Gastrocnemius medialis (tissue), 4 donors: ENCODE results near the gene HES4. TPM values are rescaled to one million over a fixed set of nuclear protein-coding genes. Genes with fewer than 3 reads are reported as not detected.
A peak's percentile ranks its signal among the peaks of the same experiment; 100 is the strongest.
"Not testable (repeated sequence)": the region's sequence is repeated elsewhere in the genome, so short reads cannot be mapped to it uniquely, and the experiment has no call there.

Source experiments
- ATAC-seq, 2 donors: fragments of 150-250 bp; one replicate each; pipeline ENCODE4 v1.9.1; 2016
- DNase-seq, 2 donors: peaks; one replicate each; pipeline ENCODE4 v3.0.0-alpha.2; 2019
- H3K27ac ChIP-seq, 4 donors: fragments of 200-600 bp; sonication (generic); 1 replicate in 1 of 4; 2 replicates in 3 of 4; pipeline ENCODE4 v1.5.1; 2016 to 2018; ENCODE audit warnings: mild to moderate bottlenecking in 2 of 4, moderate library complexity in 1 of 4
- H3K27me3 ChIP-seq, 3 donors: fragments of 200-600 bp; sonication (generic) in 2 of 3; 1 replicate in 1 of 3; 2 replicates in 2 of 3; pipeline versions ENCODE4 v1.5.1 to v1.6.0; 2016 to 2019; ENCODE audit warnings: mild to moderate bottlenecking in 1 of 3, moderate library complexity in 1 of 3
- H3K36me3 ChIP-seq, 2 donors: fragments of 200-600 bp; sonication (generic) in 1 of 2; one replicate each; pipeline ENCODE4 v1.5.1; 2017 to 2018
- H3K4me1 ChIP-seq, 2 donors: fragments of 200-600 bp; sonication (generic) in 1 of 2; one replicate each; pipeline ENCODE4 v1.5.1; 2016 to 2017; ENCODE audit warnings: mild to moderate bottlenecking in 2 of 2
- H3K4me3 ChIP-seq, 4 donors: fragments of 200-600 bp; sonication (generic) in 3 of 4; 1 replicate in 1 of 4; 2 replicates in 3 of 4; pipeline ENCODE4 v1.5.1; 2016 to 2019; ENCODE audit warnings: mild to moderate bottlenecking in 2 of 4
- H3K9me3 ChIP-seq, 3 donors: fragments of 200-600 bp; sonication (generic) in 2 of 3; 1 replicate in 1 of 3; 2 replicates in 2 of 3; pipeline ENCODE4 v1.5.1; 2016 to 2019
- CTCF ChIP-seq, 5 experiments: fragments of 450-650 bp in 3 of 5; fragments of 200-600 bp in 2 of 5; sonication (generic) in 2 of 5; IDR thresholded peaks in 4 of 5; conservative IDR thresholded peaks in 1 of 5; 1 replicate in 4 of 5; 2 replicates in 1 of 5; pipeline ENCODE4 v1.5.1; 2016 to 2019; ENCODE audit warnings: antibody characterized with exemption in 5 of 5, mild to moderate bottlenecking in 3 of 5, moderate library complexity in 3 of 5
- POLR2A ChIP-seq, 2 donors: fragments of 450-650 bp; IDR thresholded peaks; one replicate each; pipeline ENCODE4 v1.6.1; 2017; ENCODE audit warnings: antibody characterized with exemption in 2 of 2, mild to moderate bottlenecking in 2 of 2, moderate library complexity in 2 of 2
- in situ Hi-C, 4 donors: fragments of 200-750 bp; cut with MboI; loops; one replicate each; pipeline versions ENCODE4 v1.15.0 to v1.8.0; 2017; ENCODE audit warnings: low sequenced_read_pairs in 4 of 4
- intact Hi-C: fragments of 100-400 bp; cut with DNase I; formaldehyde crosslinking; loops from one replicate; pipeline ENCODE4 v1.15.1; 2023; ENCODE audit warnings: low total_unique reads
- total RNA-seq, 4 donors: library from RNA; depleted of rRNA; stranded (reverse); fragments of >200 nt; gene quantifications; one replicate each; pipeline versions ENCODE4 v1.1.0 to v1.2.3, GENCODE V29; 2016

HES4 gene
- total RNA-seq, 4 donors from 2014 or later = 6.4 to 17.4 (median 9.5) TPM

- no peaks in the 10 kb centered on the region for H3K36me3 ChIP-seq
- peaks cover 3 to 10% of the 10 kb centered on the region in 2 donors for H3K4me1 ChIP-seq
- peak overlapping the region; percentile 81 to 86 (median 84) for H3K27ac ChIP-seq
- peak overlapping the region in 3 of 4 donors; percentile 71 to 78 (median 72) for H3K4me3 ChIP-seq
- no peak for ATAC-seq
- intact Hi-C loops (no loop called here), in situ Hi-C loops (no loop called here)
- TF ChIP-seq POLR2A (IDR thresholded peaks at IDR 0.05) (no peak), CTCF (IDR thresholded peaks at IDR 0.05 in 4 of 5, conservative IDR thresholded peaks at IDR 0.05 in 1 of 5) (peak in 1 of 5 experiments; percentile 22)
- DNase-seq = no peak
- no peaks in the 10 kb centered on the region for H3K9me3 ChIP-seq
- no peaks in the 10 kb centered on the region for H3K27me3 ChIP-seq
These were observed 15.1 kb upstream of the HES4 start for GRCh38 chr1:1014799-1015681.

GRCh38 chr1:1013922-1014648 is 14.2 kb upstream of the HES4 start:
- Histone ChIP-seq H3K27me3 (no peaks in the 10 kb centered on the region), H3K4me3 (peak overlapping the region; percentile 71 to 84 (median 75)), H3K36me3 (no peaks in the 10 kb centered on the region), H3K27ac (peak overlapping the region; percentile 81 to 86 (median 84)), H3K4me1 (peaks cover 2 to 10% of the 10 kb centered on the region in 2 donors), H3K9me3 (no peaks in the 10 kb centered on the region)
- TF ChIP-seq POLR2A (IDR thresholded peaks at IDR 0.05) (no peak), CTCF (IDR thresholded peaks at IDR 0.05 in 4 of 5, conservative IDR thresholded peaks at IDR 0.05 in 1 of 5) (no peak)
- in situ Hi-C loops = no loop called here
- no peak for DNase-seq
- ATAC-seq = peak in 1 of 2 donors; percentile 8
- intact Hi-C loops = loop anchor here (1.0 kb wide), 1 partner anchor 14 kb away; the partner anchor contains the start of gene HES4

DNA sequence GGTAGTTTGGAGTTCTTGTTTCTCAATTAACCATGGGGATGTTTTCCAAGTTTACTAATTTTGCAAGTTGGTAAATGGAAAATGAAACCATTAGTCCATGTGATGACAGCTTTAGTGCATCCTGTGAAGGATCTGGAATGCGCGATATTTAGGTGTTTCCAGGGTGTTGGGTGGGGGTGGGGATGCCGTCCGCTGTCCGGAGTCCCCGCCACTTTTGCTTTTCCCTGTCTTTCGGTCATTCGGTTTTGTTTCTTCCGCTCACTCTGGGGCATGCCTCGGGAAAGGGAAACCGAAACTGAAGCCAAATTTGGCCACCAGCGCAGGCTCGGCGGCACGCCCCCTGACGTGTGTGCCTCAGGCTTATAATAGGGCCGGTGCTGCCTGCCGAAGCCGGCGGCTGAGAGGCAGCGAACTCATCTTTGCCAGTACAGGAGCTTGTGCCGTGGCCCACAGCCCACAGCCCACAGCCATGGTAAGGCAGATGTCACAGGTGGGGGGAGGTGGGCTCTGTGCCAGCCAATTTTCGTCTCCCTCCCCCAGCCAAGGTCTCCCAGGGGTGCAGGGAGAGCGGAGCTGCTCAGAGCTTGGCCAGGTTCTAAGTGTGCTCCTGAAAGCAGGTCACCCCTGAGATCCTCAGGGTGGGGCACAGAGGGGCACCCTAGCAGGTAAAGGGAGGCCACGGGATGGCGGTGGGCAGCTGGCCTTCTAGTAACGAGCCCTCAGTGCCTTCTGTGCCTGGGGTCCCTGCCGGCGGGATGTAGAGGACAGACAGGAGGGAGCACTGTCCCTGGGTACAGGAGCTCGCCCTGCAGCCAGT is 13.4 kb upstream of the HES4 start, which contains the start of gene ISG15:
ISG15 (plus strand) TSS at position 393 of the 817 bp plus-strand sequence; CDS start at position 470, 77 bp downstream.
- ATAC-seq = peak; percentile 90 to 95
- DNase-seq = peak; percentile 73 to 86
- H3K9me3 ChIP-seq = no peaks in the 10 kb centered on the region
- no peaks in the 10 kb centered on the region for H3K27me3 ChIP-seq
- H3K36me3 ChIP-seq = no peaks in the 10 kb centered on the region
- intact Hi-C loops (loop anchor here (1.0 kb wide), 1 partner anchor 13 kb away; the partner anchor contains the start of gene HES4), in situ Hi-C loops (no loop called here)
- no peak for TF ChIP-seq CTCF (IDR thresholded peaks at IDR 0.05 in 4 of 5, conservative IDR thresholded peaks at IDR 0.05 in 1 of 5)
- TF ChIP-seq POLR2A (IDR thresholded peaks at IDR 0.05) = peak; percentile 66 to 85
- H3K27ac ChIP-seq = peak within 1 kb of the TSS; percentile 81 to 86 (median 84)
- H3K4me1 ChIP-seq = peaks cover 0 to 10% of the 10 kb centered on the region in 2 donors
- H3K4me3 ChIP-seq = peak within 1 kb of the TSS; percentile 71 to 84 (median 75)

DNA sequence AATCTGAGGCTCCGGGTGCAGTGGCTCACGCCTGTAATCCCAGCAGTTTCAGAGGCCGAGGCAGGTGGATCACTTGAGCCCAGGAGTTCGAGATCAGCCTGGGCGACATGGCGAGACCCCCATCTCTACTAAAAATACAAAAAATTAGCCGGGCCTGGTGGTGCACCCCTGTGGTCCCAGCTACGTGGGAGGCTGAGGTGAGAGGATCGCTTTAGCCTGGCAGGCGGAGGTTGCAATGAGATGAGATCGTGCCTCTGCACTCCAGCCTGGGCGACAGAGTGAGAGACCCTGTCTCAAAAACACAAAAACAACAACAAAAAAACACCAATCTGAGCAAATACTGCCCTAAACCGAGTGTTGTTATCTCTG is 12.8 kb upstream of the HES4 start:
- Histone ChIP-seq H3K4me3 (peak overlapping the region; percentile 71 to 84 (median 75)), H3K27ac (peak overlapping the region; percentile 81 to 86 (median 84)), H3K4me1 (peaks cover 0 to 10% of the 10 kb centered on the region in 2 donors)
- intact Hi-C loops = loop anchor here (1.0 kb wide), 1 partner anchor 12 kb away; the partner anchor contains the start of gene HES4
- ATAC-seq, H3K9me3 ChIP-seq, in situ Hi-C loops, DNase-seq, H3K36me3 ChIP-seq, H3K27me3 ChIP-seq: not testable (repeated sequence)
